AG04450 (cell line): ENCODE results near the gene NACC2. TPM values are rescaled to one million over a fixed set of nuclear protein-coding genes. Genes with fewer than 3 reads are reported as not detected.

Source experiments
- CTCF ChIA-PET: fragments of 300-600, 350-600 bp; formaldehyde crosslinking; extraction: SDS; loops from one replicate; lab custom pipeline; 2022; ENCODE audit warnings: antibody characterized with exemption, inconsistent platforms; lab: Charles Lee
- POLR2A ChIA-PET: fragments of 350-600 bp; formaldehyde crosslinking; extraction: SDS; loops from one replicate; lab custom pipeline; 2021; ENCODE audit warnings: antibody characterized with exemption, inconsistent platforms; lab: Yijun Ruan, JAX
- DNase-seq: peaks from one replicate; pipeline ENCODE4 v3.0.0-alpha.2; 2011; ENCODE audit warnings: low read depth, low spot score
- H3K27ac ChIP-seq: one replicate; pipeline ENCODE4 v1.5.1; 2012; ENCODE audit warnings: low read depth, low read length, control low read depth
- H3K27me3 ChIP-seq: one replicate; pipeline ENCODE4 v1.6.0; 2012; ENCODE audit warnings: low read length; ENCODE audit not compliant: control insufficient read depth, insufficient read depth
- H3K4me3 ChIP-seq: 2 replicates; pipeline ENCODE4 v1.5.1; 2011; ENCODE audit warnings: mild to moderate bottlenecking, low read depth, low read length, control low read depth
- H3K9me3 ChIP-seq: 2 replicates; pipeline ENCODE4 v1.5.1; 2012; ENCODE audit warnings: low read length; ENCODE audit not compliant: control insufficient read depth, insufficient read depth
- CTCF ChIP-seq: IDR thresholded peaks from 2 replicates; pipeline ENCODE4 v1.5.1; 2011; ENCODE audit warnings: low read depth, low read length, control low read depth, inconsistent platforms
- polyA plus RNA-seq: library from polyadenylated mRNA; depleted of rRNA; stranded (reverse); fragments of >200 nt; gene quantifications from 2 replicates; pipeline ENCODE4 v1.2.3, GENCODE V29; 2011

The NACC2 gene
- polyA plus RNA-seq, 1 experiment, result 11.7 TPM

- CTCF ChIA-PET, result interaction anchor here (0.8 to 1.5 kb wide), 2 partner anchors 19 to 104 kb away, joined by 3 read pairs; no protein-coding TSS in a partner anchor
- POLR2A ChIA-PET, result no interaction called here
- no peak for DNase-seq
These were observed 109.2 kb downstream of the NACC2 start for GRCh38 chr9:135985889-135986288.

GRCh38 chr9:135985459-135985774 is 109.7 kb downstream of the NACC2 start:
- Histone ChIP-seq H3K27me3 (peaks cover 43% of the 10 kb centered on the region), H3K4me3 (no peak overlapping the region), H3K27ac (no peak overlapping the region), H3K9me3 (no peaks in the 10 kb centered on the region; the same call in 1 of the 2 replicates)
- ChIA-PET CTCF (no interaction called here), POLR2A (interaction anchor here (0.6 kb wide), 1 partner anchor 62 kb away, joined by 8 read pairs; no protein-coding TSS in a partner anchor)
- DNase-seq, result no peak
- TF ChIP-seq CTCF, result no peak

More at GRCh38 chr9:135985889-135986288, 109.2 kb downstream of the NACC2 start:
- Histone ChIP-seq H3K9me3 (no peaks in the 10 kb centered on the region; the same call in 1 of the 2 replicates), H3K27ac (no peak overlapping the region), H3K27me3 (peaks cover 43% of the 10 kb centered on the region), H3K4me3 (no peak overlapping the region)
- no peak for TF ChIP-seq CTCF

GRCh38 chr9:135984072-135984710 is 110.9 kb downstream of the NACC2 start:
- ChIA-PET POLR2A (no interaction called here), CTCF (interaction anchor here (1.2 kb wide), 1 partner anchor 17 kb away, joined by 5 read pairs; no protein-coding TSS in a partner anchor)
- peaks cover 37% of the 10 kb centered on the region for H3K27me3 ChIP-seq
- H3K4me3 ChIP-seq, result no peak overlapping the region
- H3K9me3 ChIP-seq, result no peaks in the 10 kb centered on the region; the same call in 1 of the 2 replicates
- TF ChIP-seq CTCF, result no peak
- H3K27ac ChIP-seq, result no peak overlapping the region
- DNase-seq, result no peak

- CTCF ChIA-PET, result interaction anchor here (1.2 kb wide), 1 partner anchor 17 kb away, joined by 5 read pairs; no protein-coding TSS in a partner anchor
- Histone ChIP-seq H3K9me3 (no peaks in the 10 kb centered on the region; the same call in 1 of the 2 replicates), H3K27ac (no peak overlapping the region), H3K4me3 (no peak overlapping the region), H3K27me3 (peaks cover 39% of the 10 kb centered on the region)
- POLR2A ChIA-PET, result interaction anchor here (0.7 kb wide), 1 partner anchor 29 kb away, joined by 3 read pairs; no protein-coding TSS in a partner anchor
- no peak for TF ChIP-seq CTCF
- DNase-seq, result no peak
These were observed 111.6 kb downstream of the NACC2 start for GRCh38 chr9:135983208-135984071.
